B cell (primary cell): ENCODE measurements around the gene ZPLD1.

Experiments used
- EZH2 ChIP-seq: IDR thresholded peaks from 2 replicates; pipeline ENCODE4 v1.6.1; 2012; ENCODE audit warnings: borderline replicate concordance, low read depth, mild to moderate bottlenecking, moderate library complexity, low read length; ENCODE audit not compliant: insufficient read depth, poor library complexity, severe bottlenecking
- TF ChIP-seq, protein P1 (sequence below): fragments of 200-600 bp; IDR thresholded peaks from one replicate; pipeline ENCODE4 v1.8.0; 2022; ENCODE audit warnings: antibody characterized with exemption, mild to moderate bottlenecking

DNA sequence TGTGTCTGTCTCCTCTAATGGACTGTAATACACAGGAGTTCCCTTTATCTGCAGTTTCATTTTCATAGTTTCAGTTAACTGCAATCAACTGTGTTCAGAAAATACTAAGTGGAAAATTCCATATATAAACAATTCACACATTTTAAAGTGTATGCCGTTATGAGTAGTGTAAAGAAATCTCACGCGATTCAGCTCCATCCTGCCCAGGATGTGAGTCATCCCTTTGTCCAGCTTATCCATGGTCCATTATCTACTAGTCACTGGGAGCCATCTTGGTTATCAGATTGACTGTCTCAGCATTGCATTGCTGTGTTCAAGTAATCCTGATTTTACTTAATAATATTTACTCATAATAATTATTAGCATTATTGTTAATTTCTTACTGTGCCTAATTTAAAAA, 14.5 kb downstream of the ZPLD1 start:
- TF ChIP-seq, protein P1, sequence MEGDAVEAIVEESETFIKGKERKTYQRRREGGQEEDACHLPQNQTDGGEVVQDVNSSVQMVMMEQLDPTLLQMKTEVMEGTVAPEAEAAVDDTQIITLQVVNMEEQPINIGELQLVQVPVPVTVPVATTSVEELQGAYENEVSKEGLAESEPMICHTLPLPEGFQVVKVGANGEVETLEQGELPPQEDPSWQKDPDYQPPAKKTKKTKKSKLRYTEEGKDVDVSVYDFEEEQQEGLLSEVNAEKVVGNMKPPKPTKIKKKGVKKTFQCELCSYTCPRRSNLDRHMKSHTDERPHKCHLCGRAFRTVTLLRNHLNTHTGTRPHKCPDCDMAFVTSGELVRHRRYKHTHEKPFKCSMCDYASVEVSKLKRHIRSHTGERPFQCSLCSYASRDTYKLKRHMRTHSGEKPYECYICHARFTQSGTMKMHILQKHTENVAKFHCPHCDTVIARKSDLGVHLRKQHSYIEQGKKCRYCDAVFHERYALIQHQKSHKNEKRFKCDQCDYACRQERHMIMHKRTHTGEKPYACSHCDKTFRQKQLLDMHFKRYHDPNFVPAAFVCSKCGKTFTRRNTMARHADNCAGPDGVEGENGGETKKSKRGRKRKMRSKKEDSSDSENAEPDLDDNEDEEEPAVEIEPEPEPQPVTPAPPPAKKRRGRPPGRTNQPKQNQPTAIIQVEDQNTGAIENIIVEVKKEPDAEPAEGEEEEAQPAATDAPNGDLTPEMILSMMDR = no peak
- no peak for TF ChIP-seq EZH2
